Loucy (cell line): ENCODE data around the gene RBM26.

ENCODE experiments used
- H2AFZ ChIP-seq: fragments of 200-600 bp; sonication (generic); 2 replicates; pipeline ENCODE4 v1.6.0; 2016; ENCODE audit warnings: antibody characterized with exemption, mild to moderate bottlenecking, low read length, moderate library complexity
- H3F3A ChIP-seq: fragments of 200-600 bp; 2 replicates; pipeline ENCODE4 v1.6.0; 2016; ENCODE audit warnings: antibody characterized with exemption, low read depth, mild to moderate bottlenecking
- H3K27me3 ChIP-seq: fragments of 200-600 bp; sonication (generic); 2 replicates; pipeline ENCODE4 v1.6.1; 2014; ENCODE audit warnings: low read length, mild to moderate bottlenecking; ENCODE audit not compliant: insufficient read depth, poor library complexity, severe bottlenecking
- H3K36me3 ChIP-seq: fragments of 200-600 bp; sonication (generic); 2 replicates; pipeline ENCODE4 v1.6.1; 2016; ENCODE audit warnings: low read length; ENCODE audit not compliant: insufficient read depth
- H3K4me1 ChIP-seq: fragments of 200-600 bp; sonication (generic); 2 replicates; pipeline ENCODE4 v1.5.1; 2014; ENCODE audit warnings: low read length, mild to moderate bottlenecking; ENCODE audit not compliant: insufficient read depth, poor library complexity, severe bottlenecking
- H3K4me2 ChIP-seq: fragments of 200-600 bp; sonication (generic); 2 replicates; pipeline ENCODE4 v1.6.0; 2014; ENCODE audit warnings: antibody characterized with exemption, low read length, low read depth, mild to moderate bottlenecking; ENCODE audit not compliant: poor library complexity, severe bottlenecking
- H3K4me3 ChIP-seq: fragments of 200-600 bp; sonication (generic); 2 replicates; pipeline ENCODE4 v1.5.1; 2014; ENCODE audit warnings: low read length, mild to moderate bottlenecking, mixed read lengths; ENCODE audit not compliant: poor library complexity, severe bottlenecking
- H3K79me2 ChIP-seq: fragments of 200-600 bp; sonication (generic); 2 replicates; pipeline ENCODE4 v1.6.1; 2014; ENCODE audit warnings: low read length; ENCODE audit not compliant: insufficient read depth
- H3K9ac ChIP-seq: fragments of 200-600 bp; sonication (generic); 2 replicates; pipeline ENCODE4 v1.6.0; 2014; ENCODE audit warnings: mild to moderate bottlenecking, low read depth, low read length, moderate library complexity; ENCODE audit not compliant: poor library complexity, severe bottlenecking
- H3K9me2 ChIP-seq: fragments of 200-600 bp; sonication (generic); replicated peaks from 2 replicates; pipeline ENCODE4 v1.6.1; 2016; ENCODE audit warnings: low read depth, low read length, mixed read lengths
- H3K9me3 ChIP-seq: fragments of 200-600 bp; sonication (generic); 2 replicates; pipeline ENCODE4 v1.6.1; 2014; ENCODE audit warnings: mild to moderate bottlenecking, antibody characterized with exemption, low read length, low read depth; ENCODE audit not compliant: insufficient read depth
- H4K20me1 ChIP-seq: fragments of 200-600 bp; sonication (generic); 2 replicates; pipeline ENCODE4 v1.6.0; 2014; ENCODE audit warnings: antibody characterized with exemption, low read length, mild to moderate bottlenecking; ENCODE audit not compliant: insufficient read depth, poor library complexity, severe bottlenecking
- CTCF ChIP-seq: fragments of 200-600 bp; sonication (generic); conservative IDR thresholded peaks from 2 replicates; pipeline ENCODE4 v1.5.1; 2014; ENCODE audit warnings: mild to moderate bottlenecking, antibody characterized with exemption, low read length
- EZH2phosphoT487 ChIP-seq: fragments of 200-600 bp; IDR thresholded peaks from 2 replicates; pipeline ENCODE4 v1.6.1; 2018; ENCODE audit warnings: antibody characterized with exemption, mild to moderate bottlenecking, moderate library complexity, borderline replicate concordance

RBM26 gene

GRCh38 chr13:79369226-79369625, 36.8 kb downstream of the RBM26 start:
- Histone ChIP-seq H3K36me3 (peaks cover 83% of the 10 kb centered on the region), H4K20me1 (peaks cover 10% of the 10 kb centered on the region), H3K4me3 (no peak overlapping the region), H3K9ac (no peak overlapping the region), H3K79me2 (peaks cover 5% of the 10 kb centered on the region; the same call in 1 of the 2 replicates), H3K9me3 (no peaks in the 10 kb centered on the region), H3K9me2 (no peaks in the 10 kb centered on the region), H3K27me3 (no peaks in the 10 kb centered on the region), H3F3A (no peaks in the 10 kb centered on the region), H3K4me1 (no peaks in the 10 kb centered on the region), H2AFZ (no peak overlapping the region), H3K4me2 (no peak overlapping the region)
- TF ChIP-seq EZH2phosphoT487 (no peak), CTCF (no peak)

- peaks cover 93% of the 10 kb centered on the region for H3K36me3 ChIP-seq
- no peak overlapping the region for H3K9ac ChIP-seq
- H3F3A ChIP-seq = no peaks in the 10 kb centered on the region
- H3K4me1 ChIP-seq = no peaks in the 10 kb centered on the region
- no peaks in the 10 kb centered on the region for H3K9me2 ChIP-seq
- H3K4me3 ChIP-seq = no peak overlapping the region
- H4K20me1 ChIP-seq = peaks cover 3% of the 10 kb centered on the region
- no peak for TF ChIP-seq EZH2phosphoT487
- TF ChIP-seq CTCF = no peak
- H3K4me2 ChIP-seq = no peak overlapping the region
- no peaks in the 10 kb centered on the region for H3K9me3 ChIP-seq
- H3K79me2 ChIP-seq = peaks cover 3% of the 10 kb centered on the region; the same call in 1 of the 2 replicates
- no peak overlapping the region for H2AFZ ChIP-seq
- H3K27me3 ChIP-seq = no peaks in the 10 kb centered on the region
These were observed 40.1 kb downstream of the RBM26 start for GRCh38 chr13:79365981-79366380.

GRCh38 chr13:79361299-79361698, 44.8 kb downstream of the RBM26 start:
- peaks cover 86% of the 10 kb centered on the region for H3K36me3 ChIP-seq
- H3K9me2 ChIP-seq = no peaks in the 10 kb centered on the region

More at GRCh38 chr13:79361299-79361698, 44.8 kb downstream of the RBM26 start:
- Histone ChIP-seq H2AFZ (no peak overlapping the region), H3K9me3 (no peaks in the 10 kb centered on the region), H3K4me1 (no peaks in the 10 kb centered on the region), H3K27me3 (no peaks in the 10 kb centered on the region), H3K79me2 (peaks cover 6% of the 10 kb centered on the region; the same call in 1 of the 2 replicates), H3F3A (no peaks in the 10 kb centered on the region), H3K4me2 (no peak overlapping the region), H3K4me3 (no peak overlapping the region), H3K9ac (no peak overlapping the region), H4K20me1 (no peaks in the 10 kb centered on the region)
- TF ChIP-seq CTCF (no peak), EZH2phosphoT487 (no peak)
